GM12878 (cell line): Measurements from ENCODE around the gene NAALADL2. TPM values are rescaled to one million over a fixed set of nuclear protein-coding genes. Genes with fewer than 3 reads are reported as not detected.

Source experiments
- ATAC-seq: fragments of 200-7000 bp; cut with Tn5 transposase; 3 replicates; pipeline ENCODE4 v1.9.1; 2020; ENCODE audit warnings: mild to moderate bottlenecking, moderate library complexity
- BruUV-seq: library from RNA; stranded (reverse); fragments of 400-500 nt; replicated peaks from 2 replicates; lab custom pipeline; 2021; lab: Mats Ljungman, UMichigan
- CTCF ChIA-PET: fragments of 300-600 bp; sonication (Branson Sonifier 250); formaldehyde crosslinking; extraction: SDS; loops from one replicate; lab custom pipeline; 2021; ENCODE audit warnings: inconsistent platforms; lab: Yijun Ruan, JAX
- POLR2A ChIA-PET: fragments of 350-600 bp; formaldehyde crosslinking; extraction: SDS; loops from one replicate; lab custom pipeline; 2021; ENCODE audit warnings: inconsistent platforms; lab: Charles Lee
- RAD21 ChIA-PET: fragments of 300-600 bp; sonication (Branson Sonifier 250); formaldehyde crosslinking; loops from one replicate; lab custom pipeline; 2023; ENCODE audit warnings: antibody characterized with exemption; ENCODE audit not compliant: unreplicated experiment; lab: Charles Lee
- SMC1A ChIA-PET: fragments of 300-600 bp; sonication (Branson Sonifier 250); formaldehyde crosslinking; loops from one replicate; lab custom pipeline; 2023; ENCODE audit not compliant: unreplicated experiment, uncharacterized antibody; lab: Charles Lee
- DNase-seq: peaks from one replicate; pipeline ENCODE4 v3.0.0-alpha.2; 2011; ENCODE audit warnings: low read depth, low spot score
- FAIRE-seq: peaks from 3 replicates; lab custom pipeline; 2011; peaks lifted over from hg19 to GRCh38; lab: Jason Lieb, UNC
- H2AFZ ChIP-seq: 2 replicates; pipeline ENCODE4 v1.6.0; 2011; ENCODE audit warnings: low read depth, low read length, control low read depth; ENCODE audit not compliant: control insufficient read depth
- H3K27ac ChIP-seq: 2 replicates; pipeline ENCODE4 v1.5.1; 2011; ENCODE audit warnings: control low read depth; ENCODE audit not compliant: control insufficient read depth, insufficient read depth
- H3K27me3 ChIP-seq, 2 experiments: replicated peaks in 1 of 2; 2 replicates each; pipeline versions ENCODE4 v1.6.0 to v1.6.1; 2011; ENCODE audit warnings: low read length in 1 of 2; ENCODE audit not compliant: control insufficient read depth in 2 of 2, insufficient read depth in 2 of 2
- H3K36me3 ChIP-seq, 2 experiments: 2 replicates each; pipeline ENCODE4 v1.5.1; 2011; ENCODE audit warnings: low read length in 1 of 2; ENCODE audit not compliant: control insufficient read depth in 2 of 2, insufficient read depth in 2 of 2
- H3K4me1 ChIP-seq: 2 replicates; pipeline ENCODE4 v1.6.1; 2011; ENCODE audit warnings: mild to moderate bottlenecking, low read length, moderate library complexity, mixed read lengths; ENCODE audit not compliant: control insufficient read depth, insufficient read depth
- H3K4me2 ChIP-seq: 2 replicates; pipeline ENCODE4 v1.6.0; 2011; ENCODE audit warnings: control low read depth; ENCODE audit not compliant: control insufficient read depth, insufficient read depth
- H3K4me3 ChIP-seq: fragments of 200-600 bp; sonication (generic); 2 replicates; pipeline ENCODE4 v1.5.1; 2016
- H3K79me2 ChIP-seq: 2 replicates; pipeline ENCODE4 v1.6.0; 2011; ENCODE audit warnings: low read length; ENCODE audit not compliant: control insufficient read depth, insufficient read depth
- H3K9ac ChIP-seq: 2 replicates; pipeline ENCODE4 v1.8.0; 2011; ENCODE audit warnings: low read length, control low read depth, mixed read lengths; ENCODE audit not compliant: control insufficient read depth, insufficient read depth
- H3K9me3 ChIP-seq: replicated peaks from 3 replicates; pipeline ENCODE4 v1.5.1; 2011; ENCODE audit warnings: mild to moderate bottlenecking, low read length; ENCODE audit not compliant: control insufficient read depth, insufficient read depth
- H4K20me1 ChIP-seq: 2 replicates; pipeline ENCODE4 v1.6.0; 2011; ENCODE audit not compliant: control insufficient read depth, insufficient read depth
- CREB1 ChIP-seq: IDR thresholded peaks from 2 replicates; pipeline ENCODE4 v1.6.1; 2012; ENCODE audit warnings: low read depth, mild to moderate bottlenecking, inconsistent platforms
- IRF4 ChIP-seq: IDR thresholded peaks from 2 replicates; pipeline ENCODE4 v1.6.1; 2011; ENCODE audit warnings: low read depth, low read length
- MTA2 ChIP-seq: fragments of 450-650 bp; IDR thresholded peaks from 2 replicates; pipeline ENCODE4 v1.6.1; 2016; ENCODE audit warnings: low read depth, mild to moderate bottlenecking, moderate library complexity
- SMAD1 ChIP-seq: fragments of 450-650 bp; IDR thresholded peaks from 2 replicates; pipeline ENCODE4 v1.6.1; 2018; ENCODE audit warnings: mild to moderate bottlenecking, low read depth; ENCODE audit not compliant: partially characterized antibody
- SPI1 ChIP-seq: IDR thresholded peaks from 2 replicates; pipeline ENCODE4 v1.6.1; 2011; ENCODE audit warnings: low read depth, mild to moderate bottlenecking, low read length, moderate library complexity, borderline replicate concordance; ENCODE audit not compliant: insufficient read depth
- WGBS: methylation state at CpG from one replicate; pipeline ENCODE4 v1.1.6; 2016; ENCODE audit warnings: low lambda C conversion rate; ENCODE audit not compliant: insufficient replicate concordance, insufficient coverage; ENCODE audit errors: missing lambda C conversion rate; 5-methylcytosine and 5-hydroxymethylcytosine counted together
- in situ Hi-C: fragments of 300-500 bp; cut with MboI; formaldehyde crosslinking; loops from 9 replicates; pipeline ENCODE4 v1.14.3; 2018; ENCODE audit warnings: mixed read lengths
- intact Hi-C: fragments of 100-400 bp; cut with micrococcal nuclease; formaldehyde crosslinking; loops from one replicate; pipeline ENCODE4 v1.14.2; 2022; ENCODE audit not compliant: unreplicated experiment
- polyA plus RNA-seq, 11 experiments: library from polyadenylated mRNA; depleted of rRNA in 4 of 11; unstranded in 6 of 11; stranded (reverse) in 5 of 11; fragments of >200 nt; fragmentation: Nextera tagmentation in 4 of 11; fragmentation: Illumina TruSeq in 1 of 11; extraction: Ambion mirVana in 4 of 11; extraction: Trizol in 1 of 11; gene quantifications; 1 replicate in 1 of 11; 2 replicates in 10 of 11; pipeline versions ENCODE4 v1.2.1 to v1.2.3, GENCODE V29; 2011 to 2016; ENCODE audit warnings: inconsistent platforms in 2 of 11, missing spikeins in 2 of 11, low read depth in 1 of 11
- total RNA-seq, 4 experiments: library from RNA; depleted of rRNA in 3 of 4; stranded (reverse); fragments of >200 nt in 3 of 4; fragmentation: Illumina TruSeq in 1 of 4; extraction: Trizol in 1 of 4; gene quantifications; 2 replicates each; pipeline versions ENCODE4 v1.2.1 to v1.2.3, GENCODE V29; 2013 to 2021
- TF ChIP-seq, protein P1 (sequence below): IDR thresholded peaks from 2 replicates; pipeline ENCODE4 v1.6.1; 2012; ENCODE audit warnings: low read depth, low read length, improper control_type of control experiment
- TF ChIP-seq, protein P2 (sequence below): fragments of 450-650 bp; IDR thresholded peaks from 2 replicates; pipeline ENCODE4 v1.6.1; 2017; ENCODE audit warnings: mild to moderate bottlenecking, low read depth, inconsistent platforms; ENCODE audit not compliant: poor library complexity, severe bottlenecking
- TF ChIP-seq, protein P3 (sequence below): IDR thresholded peaks from 2 replicates; pipeline ENCODE4 v1.6.1; 2011; ENCODE audit warnings: low read depth, mild to moderate bottlenecking, low read length, moderate library complexity, borderline replicate concordance; ENCODE audit errors: extremely low read depth
- TF ChIP-seq, protein P4 (sequence below): fragments of 450-650 bp; IDR thresholded peaks from 2 replicates; pipeline ENCODE4 v1.6.1; 2016; ENCODE audit warnings: mild to moderate bottlenecking
- TF ChIP-seq, protein P5 (sequence below): fragments of 150-350 bp; IDR thresholded peaks from 2 replicates; pipeline ENCODE4 v1.6.1; 2016; ENCODE audit warnings: low read depth, low read length

The NAALADL2 gene
- total and polyA plus RNA-seq, 10 of the 15 experiments (the other 5 are each of a cell fraction or from before 2014, with no cell fraction given), result 0.06 to 10.8 (median 0.46) TPM

DNA sequence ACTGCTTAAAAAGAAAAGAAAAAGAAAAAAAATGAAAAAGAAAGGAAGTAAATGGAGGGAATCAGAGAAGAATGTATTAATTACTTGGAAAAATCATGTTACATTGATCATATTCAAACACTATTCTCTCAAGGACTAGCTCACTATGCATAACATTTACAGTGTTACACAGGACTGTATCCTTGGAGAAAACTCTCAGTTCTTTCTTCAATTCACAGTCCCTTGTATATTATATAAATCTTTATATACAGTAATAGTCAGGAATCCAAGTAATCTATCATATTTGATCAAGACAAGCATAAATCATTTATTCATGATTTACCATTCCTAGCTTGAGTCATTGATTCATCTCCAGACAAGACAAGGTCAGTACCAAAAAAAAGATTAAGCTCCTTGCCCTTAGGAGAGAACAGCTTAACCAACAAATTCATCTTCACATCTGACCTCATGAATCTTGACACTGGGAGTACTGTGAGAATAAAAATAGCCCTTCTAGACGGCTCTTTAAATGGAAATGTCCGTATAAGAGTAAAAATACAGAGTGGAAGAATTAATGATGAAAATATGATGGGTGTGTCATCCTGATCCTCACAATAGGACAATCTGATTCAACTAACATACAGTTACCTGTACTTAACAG is 980.4 kb downstream of the NAALADL2 start:
- DNase-seq (no peak), ATAC-seq (no peak), FAIRE-seq (no peak)
- Histone ChIP-seq H3K27ac (no peak overlapping the region), H3K4me1 (no peaks in the 10 kb centered on the region), H3K9ac (no peak overlapping the region), H3K36me3 (no peaks in the 10 kb centered on the region), H4K20me1 (no peaks in the 10 kb centered on the region), H3K4me3 (no peak overlapping the region), H3K27me3 (no peaks in the 10 kb centered on the region), H3K79me2 (no peaks in the 10 kb centered on the region), H3K9me3 (no peaks in the 10 kb centered on the region), H3K4me2 (no peak overlapping the region), H2AFZ (no peak overlapping the region)
- ChIA-PET CTCF (interaction anchor here (1.7 kb wide), 1 partner anchor 10 kb away, joined by 5 read pairs; no protein-coding TSS in a partner anchor), POLR2A (no interaction called here), SMC1A (no interaction called here), RAD21 (interaction anchor here (1.1 kb wide), 1 partner anchor 481 kb away, joined by 3 read pairs; no protein-coding TSS in a partner anchor)
- intact Hi-C loops, result no loop called here
- BruUV-seq, result no TSS peak
- TF ChIP-seq SPI1, result no peak
- TF ChIP-seq, protein P1, sequence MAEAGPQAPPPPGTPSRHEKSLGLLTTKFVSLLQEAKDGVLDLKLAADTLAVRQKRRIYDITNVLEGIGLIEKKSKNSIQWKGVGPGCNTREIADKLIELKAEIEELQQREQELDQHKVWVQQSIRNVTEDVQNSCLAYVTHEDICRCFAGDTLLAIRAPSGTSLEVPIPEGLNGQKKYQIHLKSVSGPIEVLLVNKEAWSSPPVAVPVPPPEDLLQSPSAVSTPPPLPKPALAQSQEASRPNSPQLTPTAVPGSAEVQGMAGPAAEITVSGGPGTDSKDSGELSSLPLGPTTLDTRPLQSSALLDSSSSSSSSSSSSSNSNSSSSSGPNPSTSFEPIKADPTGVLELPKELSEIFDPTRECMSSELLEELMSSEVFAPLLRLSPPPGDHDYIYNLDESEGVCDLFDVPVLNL, result no peak
- TF ChIP-seq, protein P2, sequence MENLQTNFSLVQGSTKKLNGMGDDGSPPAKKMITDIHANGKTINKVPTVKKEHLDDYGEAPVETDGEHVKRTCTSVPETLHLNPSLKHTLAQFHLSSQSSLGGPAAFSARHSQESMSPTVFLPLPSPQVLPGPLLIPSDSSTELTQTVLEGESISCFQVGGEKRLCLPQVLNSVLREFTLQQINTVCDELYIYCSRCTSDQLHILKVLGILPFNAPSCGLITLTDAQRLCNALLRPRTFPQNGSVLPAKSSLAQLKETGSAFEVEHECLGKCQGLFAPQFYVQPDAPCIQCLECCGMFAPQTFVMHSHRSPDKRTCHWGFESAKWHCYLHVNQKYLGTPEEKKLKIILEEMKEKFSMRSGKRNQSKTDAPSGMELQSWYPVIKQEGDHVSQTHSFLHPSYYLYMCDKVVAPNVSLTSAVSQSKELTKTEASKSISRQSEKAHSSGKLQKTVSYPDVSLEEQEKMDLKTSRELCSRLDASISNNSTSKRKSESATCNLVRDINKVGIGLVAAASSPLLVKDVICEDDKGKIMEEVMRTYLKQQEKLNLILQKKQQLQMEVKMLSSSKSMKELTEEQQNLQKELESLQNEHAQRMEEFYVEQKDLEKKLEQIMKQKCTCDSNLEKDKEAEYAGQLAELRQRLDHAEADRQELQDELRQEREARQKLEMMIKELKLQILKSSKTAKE, result no peak
- no peak for TF ChIP-seq MTA2
- TF ChIP-seq, protein P3, sequence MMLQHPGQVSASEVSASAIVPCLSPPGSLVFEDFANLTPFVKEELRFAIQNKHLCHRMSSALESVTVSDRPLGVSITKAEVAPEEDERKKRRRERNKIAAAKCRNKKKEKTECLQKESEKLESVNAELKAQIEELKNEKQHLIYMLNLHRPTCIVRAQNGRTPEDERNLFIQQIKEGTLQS, result no peak
- TF ChIP-seq, protein P4, sequence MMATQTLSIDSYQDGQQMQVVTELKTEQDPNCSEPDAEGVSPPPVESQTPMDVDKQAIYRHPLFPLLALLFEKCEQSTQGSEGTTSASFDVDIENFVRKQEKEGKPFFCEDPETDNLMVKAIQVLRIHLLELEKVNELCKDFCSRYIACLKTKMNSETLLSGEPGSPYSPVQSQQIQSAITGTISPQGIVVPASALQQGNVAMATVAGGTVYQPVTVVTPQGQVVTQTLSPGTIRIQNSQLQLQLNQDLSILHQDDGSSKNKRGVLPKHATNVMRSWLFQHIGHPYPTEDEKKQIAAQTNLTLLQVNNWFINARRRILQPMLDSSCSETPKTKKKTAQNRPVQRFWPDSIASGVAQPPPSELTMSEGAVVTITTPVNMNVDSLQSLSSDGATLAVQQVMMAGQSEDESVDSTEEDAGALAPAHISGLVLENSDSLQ, result no peak
- TF ChIP-seq IRF4, result no peak
- TF ChIP-seq, protein P5, sequence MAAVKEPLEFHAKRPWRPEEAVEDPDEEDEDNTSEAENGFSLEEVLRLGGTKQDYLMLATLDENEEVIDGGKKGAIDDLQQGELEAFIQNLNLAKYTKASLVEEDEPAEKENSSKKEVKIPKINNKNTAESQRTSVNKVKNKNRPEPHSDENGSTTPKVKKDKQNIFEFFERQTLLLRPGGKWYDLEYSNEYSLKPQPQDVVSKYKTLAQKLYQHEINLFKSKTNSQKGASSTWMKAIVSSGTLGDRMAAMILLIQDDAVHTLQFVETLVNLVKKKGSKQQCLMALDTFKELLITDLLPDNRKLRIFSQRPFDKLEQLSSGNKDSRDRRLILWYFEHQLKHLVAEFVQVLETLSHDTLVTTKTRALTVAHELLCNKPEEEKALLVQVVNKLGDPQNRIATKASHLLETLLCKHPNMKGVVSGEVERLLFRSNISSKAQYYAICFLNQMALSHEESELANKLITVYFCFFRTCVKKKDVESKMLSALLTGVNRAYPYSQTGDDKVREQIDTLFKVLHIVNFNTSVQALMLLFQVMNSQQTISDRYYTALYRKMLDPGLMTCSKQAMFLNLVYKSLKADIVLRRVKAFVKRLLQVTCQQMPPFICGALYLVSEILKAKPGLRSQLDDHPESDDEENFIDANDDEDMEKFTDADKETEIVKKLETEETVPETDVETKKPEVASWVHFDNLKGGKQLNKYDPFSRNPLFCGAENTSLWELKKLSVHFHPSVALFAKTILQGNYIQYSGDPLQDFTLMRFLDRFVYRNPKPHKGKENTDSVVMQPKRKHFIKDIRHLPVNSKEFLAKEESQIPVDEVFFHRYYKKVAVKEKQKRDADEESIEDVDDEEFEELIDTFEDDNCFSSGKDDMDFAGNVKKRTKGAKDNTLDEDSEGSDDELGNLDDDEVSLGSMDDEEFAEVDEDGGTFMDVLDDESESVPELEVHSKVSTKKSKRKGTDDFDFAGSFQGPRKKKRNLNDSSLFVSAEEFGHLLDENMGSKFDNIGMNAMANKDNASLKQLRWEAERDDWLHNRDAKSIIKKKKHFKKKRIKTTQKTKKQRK, result no peak
- no peak for TF ChIP-seq SMAD1
- TF ChIP-seq CREB1, result no peak
- in situ Hi-C loops, result no loop called here
- 9% methylated on average over 2 of the region's 2 CpGs for WGBS
